HEK293 (cell line): Measurements from ENCODE around the gene CAMKK1.

ENCODE experiments used
- CTCF ChIA-PET: fragments of 350-600 bp; formaldehyde crosslinking; extraction: SDS; loops from one replicate; lab custom pipeline; 2021; ENCODE audit warnings: antibody characterized with exemption; lab: Yijun Ruan, JAX
- POLR2A ChIA-PET: fragments of 300-600 bp; formaldehyde crosslinking; extraction: SDS; loops from one replicate; lab custom pipeline; 2020; ENCODE audit warnings: antibody characterized with exemption, inconsistent platforms; lab: Yijun Ruan, JAX
- H3K27ac ChIP-seq: fragments of 200-500 bp; sonication (Bioruptor generic); 2 replicates; pipeline ENCODE4 v1.5.1; 2014; ENCODE audit warnings: low read depth, low read length, control low read depth, inconsistent platforms; ENCODE audit errors: extremely low read depth
- H3K36me3 ChIP-seq, 2 experiments: fragments of 200-500 bp in 1 of 2; sonication (Bioruptor generic) in 1 of 2; 1 replicate in 1 of 2; 2 replicates in 1 of 2; pipeline ENCODE4 v1.5.1; 2014 to 2017; ENCODE audit warnings: inconsistent platforms in 2 of 2, low read length in 2 of 2; ENCODE audit not compliant: control insufficient read depth in 2 of 2, insufficient read depth in 1 of 2
- H3K4me1 ChIP-seq: fragments of 200-500 bp; sonication (Bioruptor generic); 2 replicates; pipeline ENCODE4 v1.5.1; 2014; ENCODE audit warnings: mild to moderate bottlenecking, low read length, inconsistent platforms; ENCODE audit not compliant: control insufficient read depth, insufficient read depth
- H3K4me3 ChIP-seq: 2 replicates; pipeline ENCODE4 v1.5.1; 2011; ENCODE audit warnings: low read depth, mild to moderate bottlenecking, control low read depth, low read length, moderate library complexity
- H3K9me3 ChIP-seq: fragments of 200-500 bp; sonication (Bioruptor generic); 2 replicates; pipeline ENCODE4 v1.5.1; 2014; ENCODE audit warnings: low read depth, low read length, inconsistent platforms; ENCODE audit not compliant: control insufficient read depth, insufficient read depth
- BCL11B ChIP-seq: fragments of 450-650 bp; formaldehyde crosslinking; IDR thresholded peaks from 2 replicates; pipeline ENCODE4 v1.5.1; 2016; ENCODE audit warnings: low read depth, missing biosample characterization, missing genetic modification characterization
- IKZF3 ChIP-seq: fragments of 450-650 bp; IDR thresholded peaks from 2 replicates; pipeline ENCODE4 v1.5.0; 2018; ENCODE audit warnings: missing biosample characterization, mild to moderate bottlenecking, missing genetic modification characterization, moderate library complexity
- KLF16 ChIP-seq: fragments of 450-650 bp; formaldehyde crosslinking; IDR thresholded peaks from 2 replicates; pipeline ENCODE4 v1.5.1; 2017; ENCODE audit warnings: missing biosample characterization, missing genetic modification characterization
- SCRT1 ChIP-seq: fragments of 450-650 bp; formaldehyde crosslinking; IDR thresholded peaks from 2 replicates; pipeline ENCODE4 v1.5.1; 2016; ENCODE audit warnings: missing biosample characterization, missing genetic modification characterization, borderline replicate concordance
- YY1 ChIP-seq: fragments of 450-650 bp; formaldehyde crosslinking; IDR thresholded peaks from 2 replicates; pipeline ENCODE4 v1.5.1; 2018; ENCODE audit warnings: missing biosample characterization, missing genetic modification characterization
- ZBTB21 ChIP-seq: fragments of 450-650 bp; formaldehyde crosslinking; IDR thresholded peaks from 2 replicates; pipeline ENCODE4 v1.5.1; 2017; ENCODE audit warnings: missing biosample characterization, missing genetic modification characterization
- ZNF433 ChIP-seq: fragments of 450-650 bp; formaldehyde crosslinking; IDR thresholded peaks from 2 replicates; pipeline ENCODE4 v1.5.1; 2016; ENCODE audit warnings: missing biosample characterization, missing genetic modification characterization, low read depth
- ZNF621 ChIP-seq: fragments of 450-650 bp; formaldehyde crosslinking; IDR thresholded peaks from 2 replicates; pipeline ENCODE4 v1.5.1; 2017; ENCODE audit warnings: missing biosample characterization, missing genetic modification characterization
- ZNF660 ChIP-seq: fragments of 450-650 bp; IDR thresholded peaks from 2 replicates; pipeline ENCODE4 v1.5.1; 2018; ENCODE audit warnings: missing biosample characterization, mild to moderate bottlenecking, missing genetic modification characterization
- ZNF670 ChIP-seq: fragments of 450-650 bp; formaldehyde crosslinking; IDR thresholded peaks from 2 replicates; pipeline ENCODE4 v1.5.1; 2016; ENCODE audit warnings: missing biosample characterization, missing genetic modification characterization, low read depth
- ZNF707 ChIP-seq: fragments of 450-650 bp; formaldehyde crosslinking; IDR thresholded peaks from 2 replicates; pipeline ENCODE4 v1.5.1; 2016; ENCODE audit warnings: missing biosample characterization, missing genetic modification characterization
- ZNF837 ChIP-seq: fragments of 450-650 bp; formaldehyde crosslinking; IDR thresholded peaks from 2 replicates; pipeline ENCODE4 v1.5.1; 2016; ENCODE audit warnings: missing biosample characterization, missing genetic modification characterization
- ZSCAN23 ChIP-seq: fragments of 450-650 bp; formaldehyde crosslinking; IDR thresholded peaks from 2 replicates; pipeline ENCODE4 v1.5.1; 2016; ENCODE audit warnings: missing biosample characterization, missing genetic modification characterization
- TF ChIP-seq, protein P1 (sequence below): fragments of 450-650 bp; formaldehyde crosslinking; IDR thresholded peaks from 2 replicates; pipeline ENCODE4 v1.5.1; 2016; ENCODE audit warnings: missing biosample characterization, missing genetic modification characterization
- TF ChIP-seq, protein P2 (sequence below): IDR thresholded peaks from 2 replicates; pipeline ENCODE4 v1.6.1; 2011; ENCODE audit warnings: mild to moderate bottlenecking, low read depth, low read length, borderline replicate concordance
- TF ChIP-seq, protein P3 (sequence below): fragments of 450-650 bp; IDR thresholded peaks from 2 replicates; pipeline ENCODE4 v1.5.1; 2018; ENCODE audit warnings: missing biosample characterization, mild to moderate bottlenecking, missing genetic modification characterization
- TF ChIP-seq, protein P4 (sequence below): fragments of 450-650 bp; IDR thresholded peaks from 2 replicates; pipeline ENCODE4 v1.5.1; 2018; ENCODE audit warnings: missing biosample characterization, missing genetic modification characterization
- TF ChIP-seq, protein P5 (sequence below): fragments of 450-650 bp; formaldehyde crosslinking; IDR thresholded peaks from 2 replicates; pipeline ENCODE4 v1.5.1; 2016; ENCODE audit warnings: missing biosample characterization, missing genetic modification characterization
- TF ChIP-seq, protein P6 (sequence below): fragments of 450-650 bp; formaldehyde crosslinking; IDR thresholded peaks from 2 replicates; pipeline ENCODE4 v1.5.1; 2016; ENCODE audit warnings: missing biosample characterization, missing genetic modification characterization

CAMKK1 gene

DNA sequence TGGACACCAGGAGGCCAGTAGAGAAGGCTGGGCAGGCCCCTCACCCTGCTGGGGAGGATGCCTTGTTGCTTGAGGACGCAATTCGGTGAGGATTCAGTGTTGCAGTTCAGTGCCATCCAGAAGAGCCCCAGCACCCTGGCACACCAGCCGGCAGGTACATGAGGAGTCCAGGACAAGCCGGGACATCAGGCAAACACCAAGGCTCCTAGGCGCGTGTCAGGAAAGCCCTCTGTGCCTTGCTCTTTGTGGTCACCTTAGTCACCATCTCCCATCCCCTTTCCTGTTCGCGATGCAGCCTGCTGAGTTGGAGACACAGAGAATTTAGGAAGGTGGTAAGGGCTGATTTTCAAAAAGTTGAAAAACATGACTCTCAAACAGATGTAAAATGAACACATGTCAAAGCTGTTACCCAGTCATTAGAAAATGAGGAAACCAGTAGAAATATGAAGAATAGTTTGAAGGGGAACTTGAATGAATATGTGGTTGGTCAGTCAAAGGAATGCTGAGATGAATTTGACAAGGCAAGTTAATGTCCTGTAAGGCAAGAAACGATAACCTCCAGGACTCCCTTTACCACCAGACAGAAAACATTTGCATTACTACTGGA is 44.5 kb downstream of the CAMKK1 start:
- TF ChIP-seq, protein P1, sequence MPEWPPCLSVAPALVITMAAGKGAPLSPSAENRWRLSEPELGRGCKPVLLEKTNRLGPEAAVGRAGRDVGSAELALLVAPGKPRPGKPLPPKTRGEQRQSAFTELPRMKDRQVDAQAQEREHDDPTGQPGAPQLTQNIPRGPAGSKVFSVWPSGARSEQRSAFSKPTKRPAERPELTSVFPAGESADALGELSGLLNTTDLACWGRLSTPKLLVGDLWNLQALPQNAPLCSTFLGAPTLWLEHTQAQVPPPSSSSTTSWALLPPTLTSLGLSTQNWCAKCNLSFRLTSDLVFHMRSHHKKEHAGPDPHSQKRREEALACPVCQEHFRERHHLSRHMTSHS (tag by site-specific recombination) = no peak
- no peak for TF ChIP-seq ZNF837
- TF ChIP-seq KLF16 (tag by site-specific recombination) = no peak
- TF ChIP-seq IKZF3 (tag by site-specific recombination) = no peak
- TF ChIP-seq, protein P2, sequence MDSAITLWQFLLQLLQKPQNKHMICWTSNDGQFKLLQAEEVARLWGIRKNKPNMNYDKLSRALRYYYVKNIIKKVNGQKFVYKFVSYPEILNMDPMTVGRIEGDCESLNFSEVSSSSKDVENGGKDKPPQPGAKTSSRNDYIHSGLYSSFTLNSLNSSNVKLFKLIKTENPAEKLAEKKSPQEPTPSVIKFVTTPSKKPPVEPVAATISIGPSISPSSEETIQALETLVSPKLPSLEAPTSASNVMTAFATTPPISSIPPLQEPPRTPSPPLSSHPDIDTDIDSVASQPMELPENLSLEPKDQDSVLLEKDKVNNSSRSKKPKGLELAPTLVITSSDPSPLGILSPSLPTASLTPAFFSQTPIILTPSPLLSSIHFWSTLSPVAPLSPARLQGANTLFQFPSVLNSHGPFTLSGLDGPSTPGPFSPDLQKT = no peak
- TF ChIP-seq SCRT1 (tag by site-specific recombination) = no peak
- TF ChIP-seq, protein P3, sequence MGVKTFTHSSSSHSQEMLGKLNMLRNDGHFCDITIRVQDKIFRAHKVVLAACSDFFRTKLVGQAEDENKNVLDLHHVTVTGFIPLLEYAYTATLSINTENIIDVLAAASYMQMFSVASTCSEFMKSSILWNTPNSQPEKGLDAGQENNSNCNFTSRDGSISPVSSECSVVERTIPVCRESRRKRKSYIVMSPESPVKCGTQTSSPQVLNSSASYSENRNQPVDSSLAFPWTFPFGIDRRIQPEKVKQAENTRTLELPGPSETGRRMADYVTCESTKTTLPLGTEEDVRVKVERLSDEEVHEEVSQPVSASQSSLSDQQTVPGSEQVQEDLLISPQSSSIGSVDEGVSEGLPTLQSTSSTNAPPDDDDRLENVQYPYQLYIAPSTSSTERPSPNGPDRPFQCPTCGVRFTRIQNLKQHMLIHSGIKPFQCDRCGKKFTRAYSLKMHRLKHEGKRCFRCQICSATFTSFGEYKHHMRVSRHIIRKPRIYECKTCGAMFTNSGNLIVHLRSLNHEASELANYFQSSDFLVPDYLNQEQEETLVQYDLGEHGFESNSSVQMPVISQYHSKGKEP (tag by site-specific recombination) = no peak
- TF ChIP-seq, protein P4, sequence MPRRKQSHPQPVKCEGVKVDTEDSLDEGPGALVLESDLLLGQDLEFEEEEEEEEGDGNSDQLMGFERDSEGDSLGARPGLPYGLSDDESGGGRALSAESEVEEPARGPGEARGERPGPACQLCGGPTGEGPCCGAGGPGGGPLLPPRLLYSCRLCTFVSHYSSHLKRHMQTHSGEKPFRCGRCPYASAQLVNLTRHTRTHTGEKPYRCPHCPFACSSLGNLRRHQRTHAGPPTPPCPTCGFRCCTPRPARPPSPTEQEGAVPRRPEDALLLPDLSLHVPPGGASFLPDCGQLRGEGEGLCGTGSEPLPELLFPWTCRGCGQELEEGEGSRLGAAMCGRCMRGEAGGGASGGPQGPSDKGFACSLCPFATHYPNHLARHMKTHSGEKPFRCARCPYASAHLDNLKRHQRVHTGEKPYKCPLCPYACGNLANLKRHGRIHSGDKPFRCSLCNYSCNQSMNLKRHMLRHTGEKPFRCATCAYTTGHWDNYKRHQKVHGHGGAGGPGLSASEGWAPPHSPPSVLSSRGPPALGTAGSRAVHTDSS (tag by site-specific recombination) = no peak
- TF ChIP-seq, all 188 proteins: peak for 0
- Histone ChIP-seq H3K27ac (no peak overlapping the region), H3K9me3 (no peaks in the 10 kb centered on the region), H3K36me3 (peaks cover 9 to 11% of the 10 kb centered on the region in 2 experiments; a peak in 2 of 3 replicates), H3K4me3 (no peak overlapping the region), H3K4me1 (peaks cover 6% of the 10 kb centered on the region)
- ChIA-PET POLR2A (interaction anchor here (0.6 kb wide), 1 partner anchor 110 kb away, joined by 3 read pairs; no protein-coding TSS in a partner anchor), CTCF (interaction anchor here (1.0 to 7.0 kb wide), 6 partner anchors 9 to 112 kb away, joined by 3 to 120 read pairs (median 36); no protein-coding TSS in a partner anchor)

DNA sequence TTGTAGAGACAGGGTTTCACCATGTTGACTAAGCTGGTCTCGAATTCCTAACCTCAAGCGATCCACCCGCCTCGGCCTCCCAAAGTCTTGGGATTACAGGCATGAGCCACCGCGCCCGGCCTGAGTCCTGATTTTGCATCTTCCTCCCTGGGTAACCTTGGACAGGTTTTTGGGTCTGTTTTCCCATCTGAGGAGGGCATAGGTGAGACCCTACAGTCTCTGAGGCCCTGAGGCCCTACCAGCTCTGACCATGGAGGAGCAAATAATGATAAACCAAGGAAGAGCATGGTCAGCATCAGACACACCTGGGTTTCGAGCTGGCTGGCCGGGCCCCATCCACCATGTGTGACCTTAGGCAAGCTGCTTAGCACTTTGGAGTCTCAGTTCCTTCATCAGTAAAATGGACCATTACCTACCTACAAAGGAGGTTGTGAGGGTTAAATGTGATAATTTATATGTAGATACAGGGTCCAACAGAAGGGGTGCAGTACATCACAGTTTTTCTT is 45.6 kb downstream of the CAMKK1 start:
- no peaks in the 10 kb centered on the region for H3K9me3 ChIP-seq
- no peak overlapping the region for H3K27ac ChIP-seq
- ChIA-PET CTCF (interaction anchor here (0.5 to 7.0 kb wide), 19 partner anchors 16 to 1551 kb away, joined by 3 to 120 read pairs (median 5); partner anchors contain the start of gene CAMKK1), POLR2A (interaction anchor here (0.6 to 2.0 kb wide), 5 partner anchors 33 to 124 kb away, joined by 3 to 11 read pairs (median 4); partner anchors contain the start of gene HASPIN)
- H3K4me1 ChIP-seq = peaks cover 6% of the 10 kb centered on the region
- H3K36me3 ChIP-seq = peaks cover 20 to 22% of the 10 kb centered on the region in 2 experiments
- TF ChIP-seq ZNF433 (tag by site-specific recombination) (no peak), ZNF621 (tag by site-specific recombination) (no peak), ZNF660 (tag by site-specific recombination) (no peak), ZNF707 (tag by site-specific recombination) (no peak), BCL11B (tag by site-specific recombination) (no peak), ZNF670 (tag by site-specific recombination) (no peak), YY1 (no peak), ZBTB21 (tag by site-specific recombination) (no peak), ZSCAN23 (tag by site-specific recombination) (no peak)
- TF ChIP-seq, protein P5, sequence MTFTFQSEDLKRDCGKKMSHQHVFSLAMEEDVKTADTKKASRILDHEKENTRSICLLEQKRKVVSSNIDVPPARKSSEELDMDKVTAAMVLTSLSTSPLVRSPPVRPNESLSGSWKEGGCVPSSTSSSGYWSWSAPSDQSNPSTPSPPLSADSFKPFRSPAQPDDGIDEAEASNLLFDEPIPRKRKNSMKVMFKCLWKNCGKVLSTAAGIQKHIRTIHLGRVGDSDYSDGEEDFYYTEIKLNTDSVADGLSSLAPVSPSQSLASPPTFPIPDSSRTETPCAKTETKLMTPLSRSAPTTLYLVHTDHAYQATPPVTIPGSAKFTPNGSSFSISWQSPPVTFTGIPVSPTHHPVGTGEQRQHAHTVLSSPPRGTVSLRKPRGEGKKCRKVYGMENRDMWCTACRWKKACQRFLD = no peak
- TF ChIP-seq, protein P6, sequence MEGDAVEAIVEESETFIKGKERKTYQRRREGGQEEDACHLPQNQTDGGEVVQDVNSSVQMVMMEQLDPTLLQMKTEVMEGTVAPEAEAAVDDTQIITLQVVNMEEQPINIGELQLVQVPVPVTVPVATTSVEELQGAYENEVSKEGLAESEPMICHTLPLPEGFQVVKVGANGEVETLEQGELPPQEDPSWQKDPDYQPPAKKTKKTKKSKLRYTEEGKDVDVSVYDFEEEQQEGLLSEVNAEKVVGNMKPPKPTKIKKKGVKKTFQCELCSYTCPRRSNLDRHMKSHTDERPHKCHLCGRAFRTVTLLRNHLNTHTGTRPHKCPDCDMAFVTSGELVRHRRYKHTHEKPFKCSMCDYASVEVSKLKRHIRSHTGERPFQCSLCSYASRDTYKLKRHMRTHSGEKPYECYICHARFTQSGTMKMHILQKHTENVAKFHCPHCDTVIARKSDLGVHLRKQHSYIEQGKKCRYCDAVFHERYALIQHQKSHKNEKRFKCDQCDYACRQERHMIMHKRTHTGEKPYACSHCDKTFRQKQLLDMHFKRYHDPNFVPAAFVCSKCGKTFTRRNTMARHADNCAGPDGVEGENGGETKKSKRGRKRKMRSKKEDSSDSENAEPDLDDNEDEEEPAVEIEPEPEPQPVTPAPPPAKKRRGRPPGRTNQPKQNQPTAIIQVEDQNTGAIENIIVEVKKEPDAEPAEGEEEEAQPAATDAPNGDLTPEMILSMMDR (tag by site-specific recombination) = no peak
- H3K4me3 ChIP-seq = no peak overlapping the region
